A549 treated with RU486 at 1 μM for 4 hours (cell line): ENCODE measurements around the gene FNDC10. TPM values are rescaled to one million over a fixed set of nuclear protein-coding genes. Genes with fewer than 3 reads are reported as not detected.

ENCODE experiments used
- total RNA-seq: library from RNA; stranded (reverse); fragments of 200-300 nt; extraction: Qiagen RNA extraction; gene quantifications from 5 replicates; pipeline ENCODE4 v1.2.3, GENCODE V29; 2022; ENCODE audit warnings: low read depth

Gene FNDC10
- total RNA-seq = 5.2 to 10.5 TPM (median 8.0 TPM) in 5 replicates

DNA sequence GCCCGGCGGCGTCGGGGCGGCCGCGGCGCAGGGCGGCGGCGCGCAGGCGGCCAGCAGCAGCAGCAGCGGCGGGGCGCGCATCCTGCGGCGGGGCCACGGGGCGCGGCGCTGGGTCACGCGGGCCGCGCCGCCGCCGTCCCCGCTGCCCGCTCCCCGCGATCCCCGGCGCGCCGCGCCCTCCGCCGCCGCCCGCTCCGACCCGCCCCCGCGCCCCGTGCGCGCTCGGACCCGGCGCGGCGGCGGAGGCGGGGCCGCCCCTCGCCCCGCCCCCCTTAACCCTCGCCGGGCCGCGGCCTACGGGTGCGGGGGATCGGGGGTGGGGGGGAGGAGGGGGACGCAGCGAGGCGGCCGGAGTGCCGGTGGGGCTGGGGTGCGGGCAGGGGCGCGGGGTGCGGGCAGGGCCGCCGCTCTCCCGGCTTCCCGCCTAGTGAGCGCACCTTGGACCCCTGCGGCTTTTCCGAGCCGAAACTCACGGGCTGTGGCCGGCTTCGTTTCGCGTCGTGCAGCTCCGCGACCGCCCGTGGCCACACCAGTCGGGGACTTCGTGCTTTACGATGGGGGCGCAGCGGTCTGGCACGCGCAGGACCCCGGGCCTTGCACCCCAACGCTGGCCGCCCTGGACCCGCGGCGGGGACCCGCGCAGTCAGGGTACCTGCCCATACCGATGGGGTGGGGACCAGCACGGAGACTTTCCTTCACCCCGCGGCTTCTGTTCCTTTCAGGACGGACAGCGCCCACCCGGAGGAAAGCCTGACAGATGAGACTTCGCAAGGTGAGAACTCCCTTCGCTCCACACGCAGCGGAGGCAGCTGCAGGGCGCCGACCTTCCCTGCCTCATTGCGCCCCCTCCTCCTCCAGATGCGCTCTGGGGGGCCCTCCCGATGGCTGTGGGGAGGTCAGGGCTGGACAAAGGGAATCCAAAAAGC lies at the start of gene FNDC10:
TSS of gene FNDC10 (minus strand) at position 201 of the 926 bp plus-strand sequence. CDS start at position 81, 120 bp downstream.

DNA sequence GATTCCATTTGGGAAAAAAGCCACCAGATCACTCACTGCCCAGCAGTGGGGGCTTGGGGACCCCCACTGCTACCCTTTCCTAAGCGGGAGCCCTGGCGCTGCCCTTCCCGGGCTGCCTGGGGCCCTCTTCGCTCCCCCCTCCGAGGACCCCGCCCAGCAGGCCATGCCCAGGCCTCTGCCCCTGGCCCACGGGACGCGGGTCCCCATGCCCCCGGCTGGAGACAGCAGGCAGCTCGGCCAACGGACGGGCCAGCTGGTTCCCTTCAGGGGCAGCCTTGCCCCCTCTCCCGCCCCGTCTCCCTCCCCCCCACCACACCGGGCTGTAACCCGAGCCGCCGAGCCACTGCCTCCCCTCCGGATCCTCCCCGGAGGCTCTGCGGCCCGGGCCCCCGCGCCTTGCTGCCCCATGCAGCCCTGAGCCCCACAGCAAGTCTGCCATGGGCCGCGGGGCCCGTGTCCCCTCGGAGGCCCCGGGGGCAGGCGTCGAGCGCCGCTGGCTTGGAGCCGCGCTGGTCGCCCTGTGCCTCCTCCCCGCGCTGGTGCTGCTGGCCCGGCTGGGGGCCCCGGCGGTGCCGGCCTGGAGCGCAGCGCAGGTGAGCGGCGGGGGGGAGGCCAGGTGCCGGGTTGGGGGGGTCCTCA lies 32.0 kb upstream of the FNDC10 start, which contains the start of gene MMP23B:
TSS of gene MMP23B (plus strand) at position 392 of the 639 bp plus-strand sequence. CDS start at position 438, 46 bp downstream.

GRCh38 chr1:1615256-1616044 lies 15.5 kb upstream of the FNDC10 start, which contains the start of gene MIB2:
MIB2 (plus strand) TSS chr1:1615500; CDS start chr1:1623453, 7,953 bp downstream.

GRCh38 chr1:1574721-1575537 lies 25.0 kb downstream of the FNDC10 start, which contains the start of gene SSU72:
SSU72 (minus strand) TSS chr1:1574863; CDS start chr1:1574557, 306 bp downstream.

Other genes with a start within 250 kb of the FNDC10 start
- 0.16 to 1.0 TPM (median 0.27 TPM) in 4 of 5 replicates, not detected in the other for gene MXRA8, start 241.6 kb downstream of the FNDC10 start, total RNA-seq
- 99.9 to 181 TPM (median 176 TPM) in 5 replicates for gene AURKAIP1, start 224.9 kb downstream of the FNDC10 start, total RNA-seq
- 36.2 to 57.5 TPM (median 50.3 TPM) in 5 replicates for gene CCNL2, start 200.8 kb downstream of the FNDC10 start, total RNA-seq
- 127 to 156 TPM (median 138 TPM) in 5 replicates for gene MRPL20, start 192.8 kb downstream of the FNDC10 start, total RNA-seq
- gene ANKRD65, start 178.9 kb downstream of the FNDC10 start, total RNA-seq = not detected in 5 replicates
- gene VWA1, start 164.4 kb downstream of the FNDC10 start, total RNA-seq = 4.8 to 16.5 TPM (median 14.4 TPM) in 5 replicates
- gene ATAD3C, start 150.4 kb downstream of the FNDC10 start, total RNA-seq = not detected in 5 replicates
- gene ATAD3B, start 128.4 kb downstream of the FNDC10 start, total RNA-seq = 1.6 to 3.3 TPM (median 3.2 TPM) in 5 replicates
- 28.2 to 40.1 TPM (median 37.3 TPM) in 5 replicates for gene ATAD3A, start 88.0 kb downstream of the FNDC10 start, total RNA-seq
- gene TMEM240, start 59.5 kb downstream of the FNDC10 start, total RNA-seq = 0.22 to 0.52 TPM (median 0.36 TPM) in 5 replicates
- 92.5 to 114 TPM (median 109 TPM) in 5 replicates for gene SSU72, start 25.3 kb downstream of the FNDC10 start, total RNA-seq
- 8.3 to 20.2 TPM (median 17.1 TPM) in 5 replicates for gene MIB2, start 15.4 kb upstream of the FNDC10 start, total RNA-seq
- gene MMP23B, start 32.0 kb upstream of the FNDC10 start, total RNA-seq = 0.48 to 1.1 TPM (median 0.51 TPM) in 4 of 5 replicates, not detected in the other
- gene CDK11B, start 58.9 kb upstream of the FNDC10 start, total RNA-seq = 26.1 to 28.9 TPM (median 26.5 TPM) in 5 replicates
- gene SLC35E2B, start 92.7 kb upstream of the FNDC10 start, total RNA-seq = 9.1 to 13.6 TPM (median 12.0 TPM) in 5 replicates
- 18.9 to 23.6 TPM (median 22.9 TPM) in 5 replicates for gene CDK11A, start 124.2 kb upstream of the FNDC10 start, total RNA-seq
- 26.7 to 40.1 TPM (median 38.1 TPM) in 5 replicates for gene NADK, start 178.3 kb upstream of the FNDC10 start, total RNA-seq